ENCODE measurements around the gene ESYT2.

Gene ESYT2

GRCh38 chr7:158695726-158696452, 133.4 kb downstream of the ESYT2 start:
- DNase-seq (ENCODE audit: low read depth), result peak; percentile 75

GRCh38 chr7:158695056-158695455, 134.3 kb downstream of the ESYT2 start:
- no peak for DNase-seq (ENCODE audit: low read depth)

GRCh38 chr7:158694650-158695049, 134.7 kb downstream of the ESYT2 start:
- DNase-seq (ENCODE audit: low read depth), result no peak

- no peak for DNase-seq (ENCODE audit: low read depth)
Observed at GRCh38 chr7:158689488-158689887, 139.8 kb downstream of the ESYT2 start.

GRCh38 chr7:158687406-158687805, 141.9 kb downstream of the ESYT2 start:
- no peak for DNase-seq (ENCODE audit: low read depth)

GRCh38 chr7:158685693-158686092, 143.6 kb downstream of the ESYT2 start:
- DNase-seq (ENCODE audit: low read depth), result peak; percentile 83

GRCh38 chr7:158684329-158684728, 145.0 kb downstream of the ESYT2 start:
- peak; percentile 46 for DNase-seq (ENCODE audit: low read depth)

GRCh38 chr7:158683541-158683940, 145.8 kb downstream of the ESYT2 start:
- DNase-seq (ENCODE audit: low read depth), result peak; percentile 60

GRCh38 chr7:158682456-158682855, 146.9 kb downstream of the ESYT2 start:
- no peak for DNase-seq (ENCODE audit: low read depth)
